HG03460 (cell line): Measurements from ENCODE around the gene GSK3B.

Source experiments
- ATAC-seq: cut with Tn5 transposase; IDR thresholded peaks from one replicate; pipeline ENCODE4 v1.9.1; 2021; ENCODE audit not compliant: unreplicated experiment

GSK3B gene

DNA sequence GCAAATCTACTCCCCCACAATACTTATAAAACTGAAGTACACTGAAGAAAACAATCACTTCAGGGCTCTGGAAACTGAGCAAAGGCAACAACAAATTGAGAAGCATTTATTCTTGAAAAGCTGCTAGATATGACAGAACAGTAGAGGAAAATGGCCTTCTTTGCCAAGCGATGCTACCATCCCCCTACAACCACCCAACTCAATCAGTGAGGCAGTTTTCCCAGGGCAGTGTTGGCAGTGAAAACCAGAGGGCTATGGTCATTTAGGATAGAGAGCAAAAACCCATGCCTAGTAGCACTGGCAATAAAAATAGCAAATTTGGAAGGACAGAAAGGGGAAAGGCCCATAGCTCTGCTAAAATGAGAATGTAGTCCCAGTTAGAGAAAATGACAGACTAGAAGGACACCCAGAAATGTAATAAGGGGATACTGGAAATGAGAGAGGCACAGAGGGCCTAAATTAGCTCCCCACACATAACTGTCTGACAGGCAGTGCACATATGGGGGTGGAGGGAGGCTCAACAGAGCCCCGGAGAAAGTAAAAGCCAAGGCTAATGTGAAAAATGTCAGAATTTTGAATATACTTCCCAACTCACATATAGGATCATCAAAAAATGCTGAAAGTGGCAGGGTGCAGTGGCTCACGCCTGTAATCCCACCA, 143.5 kb downstream of the GSK3B start:
- ATAC-seq: no peak

DNA sequence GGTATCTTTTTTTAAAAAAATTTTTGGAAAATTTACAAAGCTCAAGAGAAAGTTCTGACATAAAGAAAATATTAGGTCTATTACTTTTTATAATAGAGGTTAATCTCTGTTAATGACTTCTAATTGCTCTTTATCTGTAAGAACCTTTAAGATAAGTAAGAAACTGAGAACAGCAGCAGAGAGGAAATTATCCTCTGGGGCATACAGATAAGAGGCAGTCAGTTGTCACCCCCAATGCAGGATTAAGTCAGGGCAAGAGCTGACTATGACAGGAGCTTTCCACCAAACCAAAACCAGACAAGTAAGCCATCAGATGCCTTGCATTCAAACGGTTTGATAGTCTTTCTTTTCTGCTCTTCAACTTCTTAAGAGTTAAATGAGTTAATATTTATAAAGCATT, 149.0 kb downstream of the GSK3B start:
- no peak for ATAC-seq

GRCh38 chr3:119944091-119944490, 150.2 kb downstream of the GSK3B start:
- ATAC-seq: peak; percentile 68

GRCh38 chr3:119939077-119939476, 155.2 kb downstream of the GSK3B start:
- no peak for ATAC-seq

DNA sequence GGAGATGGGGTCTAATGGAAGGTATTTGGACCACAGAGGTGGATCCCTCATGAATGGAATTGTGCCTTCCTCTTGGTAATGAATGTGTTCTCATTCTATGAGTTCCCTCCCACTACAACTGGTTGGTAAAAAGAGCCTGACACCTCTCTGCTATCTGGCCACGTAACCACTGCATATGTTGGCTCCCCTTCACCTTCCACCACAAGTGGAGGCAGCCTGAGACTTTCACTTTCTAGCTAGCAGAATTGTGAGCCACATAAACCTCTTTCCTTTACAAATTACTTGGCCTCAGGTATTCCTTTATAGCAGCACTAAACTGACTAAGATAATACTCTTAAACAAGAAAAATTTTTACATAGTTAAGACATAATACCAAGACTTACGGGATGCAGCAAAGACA, 157.0 kb downstream of the GSK3B start:
- peak; percentile 97 for ATAC-seq

DNA sequence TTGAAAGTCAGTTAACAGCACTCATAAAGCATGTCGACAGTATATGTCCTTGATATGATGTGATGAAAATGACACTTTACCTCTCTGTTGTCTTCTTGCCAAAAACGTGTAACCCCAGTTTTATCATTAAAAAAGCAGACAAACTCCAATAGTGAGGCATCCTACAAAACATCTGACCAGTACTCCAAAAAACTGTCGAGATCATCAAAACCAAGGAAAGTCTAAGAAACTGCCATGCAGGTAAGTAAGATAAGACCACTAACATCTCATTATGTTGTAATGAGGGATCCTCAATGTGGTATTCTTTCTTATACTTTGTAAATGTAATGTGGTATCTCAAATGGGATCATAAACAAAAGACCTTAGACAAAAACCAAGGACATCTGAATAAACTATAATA, 160.0 kb downstream of the GSK3B start:
- no peak for ATAC-seq

DNA sequence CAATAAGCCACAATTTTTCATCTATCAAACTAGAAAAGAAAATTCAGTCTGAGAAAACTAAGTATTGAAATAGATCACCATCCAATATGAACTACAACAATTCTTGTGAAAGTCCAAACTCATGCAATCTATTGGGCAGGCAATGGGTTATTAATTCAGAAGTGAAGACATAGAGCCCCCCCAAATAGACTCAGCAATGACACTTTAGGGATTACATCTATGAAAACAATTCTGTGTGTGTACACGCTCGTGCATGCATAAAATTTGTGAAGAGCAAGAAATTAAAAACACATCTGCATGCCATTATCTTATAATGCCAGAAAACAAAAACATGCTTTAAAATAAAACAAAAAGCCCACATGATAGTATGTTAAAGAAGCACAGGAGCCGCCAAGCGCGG, 161.0 kb downstream of the GSK3B start:
- ATAC-seq: no peak

- ATAC-seq: no peak
These were observed 164.0 kb downstream of the GSK3B start for GRCh38 chr3:119930286-119930685.

- no peak for ATAC-seq
These were observed 167.1 kb downstream of the GSK3B start for GRCh38 chr3:119927190-119927589.

- ATAC-seq: no peak
These were observed 169.8 kb downstream of the GSK3B start for GRCh38 chr3:119924111-119925094.

GRCh38 chr3:119918992-119919933, 175.0 kb downstream of the GSK3B start:
- no peak for ATAC-seq

- no peak for ATAC-seq
These were observed 181.2 kb downstream of the GSK3B start for GRCh38 chr3:119913021-119913420.

DNA sequence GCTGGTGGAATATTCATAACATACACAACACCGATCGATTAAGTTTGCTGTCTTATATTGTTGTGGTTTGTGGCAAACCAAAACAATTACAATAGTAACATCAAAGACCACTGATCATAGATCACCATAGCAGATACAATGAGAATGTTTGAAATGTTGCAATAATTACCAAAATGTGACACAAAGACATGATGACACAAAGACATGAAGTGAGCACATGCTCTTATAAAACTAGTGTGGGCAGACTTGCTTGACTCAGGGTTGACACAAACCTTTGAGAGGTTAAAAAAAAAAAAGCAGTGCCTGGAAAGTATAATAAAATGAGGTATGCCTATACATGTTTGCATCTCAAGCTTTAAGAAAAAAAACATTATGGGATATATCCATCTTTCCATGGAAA, 182.0 kb downstream of the GSK3B start:
- no peak for ATAC-seq

- ATAC-seq: no peak
These were observed 182.5 kb downstream of the GSK3B start for GRCh38 chr3:119911748-119912147.

- no peak for ATAC-seq
These were observed 192.2 kb downstream of the GSK3B start for GRCh38 chr3:119902061-119902460.

GRCh38 chr3:119901148-119901547, 193.1 kb downstream of the GSK3B start:
- no peak for ATAC-seq

DNA sequence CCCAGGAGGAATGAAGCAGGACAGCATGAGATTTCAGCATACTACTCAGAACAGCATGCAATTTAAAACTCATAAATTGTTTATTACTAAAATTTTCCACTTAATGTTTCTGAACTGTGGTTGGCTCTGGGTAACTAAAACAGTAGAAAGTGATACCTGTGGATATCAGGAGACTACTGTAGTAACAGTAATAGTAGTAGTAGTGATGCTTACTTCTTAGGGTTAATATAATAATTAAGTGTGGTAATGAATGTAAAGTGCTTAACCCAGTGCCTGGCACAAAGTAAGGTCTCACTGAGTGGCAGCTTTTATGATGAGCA, 195.1 kb downstream of the GSK3B start:
- ATAC-seq: no peak

- no peak for ATAC-seq
These were observed 195.6 kb downstream of the GSK3B start for GRCh38 chr3:119898478-119899191.

DNA sequence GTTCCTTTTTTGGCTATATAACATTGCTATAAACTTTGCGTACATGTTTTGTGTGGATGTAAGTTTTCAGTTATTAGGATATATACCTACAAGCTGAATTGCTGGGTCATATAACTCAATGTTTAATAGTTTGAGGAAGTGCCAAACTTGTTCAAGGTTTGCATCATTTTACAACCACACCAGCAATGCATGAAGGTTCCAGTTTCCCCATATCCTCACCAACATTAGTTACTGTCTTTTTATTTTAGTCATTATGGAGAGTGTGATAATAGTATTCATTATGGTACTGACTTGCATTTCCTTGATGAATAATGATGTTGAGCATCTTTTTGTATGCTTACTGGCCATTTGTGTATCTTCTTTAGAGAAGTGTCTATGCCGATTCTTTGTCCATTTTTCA, 200.1 kb downstream of the GSK3B start:
- no peak for ATAC-seq

DNA sequence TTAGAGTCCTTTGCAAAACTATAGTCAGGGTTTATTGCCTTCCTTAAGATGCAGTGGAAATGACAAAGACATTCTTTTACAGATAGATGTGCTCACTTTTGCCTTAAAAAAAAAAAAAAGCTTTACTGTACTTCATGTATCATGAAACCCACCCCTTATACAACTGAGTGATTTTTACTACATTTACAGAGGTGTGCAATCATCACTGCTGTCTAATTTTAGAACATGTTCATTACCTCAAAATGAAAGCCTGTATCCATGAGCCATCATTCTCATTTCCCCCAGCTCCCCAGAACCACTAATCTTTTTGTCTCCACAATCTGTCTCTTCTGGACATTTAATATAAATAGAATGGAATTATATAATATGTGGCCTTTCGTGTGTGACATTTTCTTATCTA, 200.5 kb downstream of the GSK3B start:
- ATAC-seq: no peak
